ENCODE measurements around the gene PRRX2.

The PRRX2 gene

DNA sequence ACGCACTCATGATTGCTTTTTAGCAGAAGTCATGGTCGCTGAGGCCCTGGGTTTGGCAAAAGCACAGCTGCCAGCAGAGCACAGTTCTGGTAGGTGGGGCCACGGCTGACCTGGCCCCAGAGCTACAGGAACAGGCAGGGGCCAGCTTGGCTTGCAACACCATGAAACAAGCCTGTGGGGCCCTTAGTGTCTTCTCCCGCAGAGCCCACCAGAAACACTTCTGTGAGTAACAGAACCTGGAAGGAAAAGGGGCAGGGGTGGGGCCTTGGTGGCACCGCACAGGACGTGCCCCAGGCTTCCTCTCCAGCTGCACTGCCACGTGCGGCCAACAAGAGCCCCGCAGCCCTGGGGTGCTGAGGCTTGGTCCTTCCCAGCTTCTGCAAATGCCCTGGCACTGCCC, 28.3 kb upstream of the PRRX2 start:
- DNase-seq (ENCODE audit: low spot score) = no peak

GRCh38 chr9:129637673-129638439, 27.6 kb upstream of the PRRX2 start:
- no peak for DNase-seq (ENCODE audit: low spot score)

DNA sequence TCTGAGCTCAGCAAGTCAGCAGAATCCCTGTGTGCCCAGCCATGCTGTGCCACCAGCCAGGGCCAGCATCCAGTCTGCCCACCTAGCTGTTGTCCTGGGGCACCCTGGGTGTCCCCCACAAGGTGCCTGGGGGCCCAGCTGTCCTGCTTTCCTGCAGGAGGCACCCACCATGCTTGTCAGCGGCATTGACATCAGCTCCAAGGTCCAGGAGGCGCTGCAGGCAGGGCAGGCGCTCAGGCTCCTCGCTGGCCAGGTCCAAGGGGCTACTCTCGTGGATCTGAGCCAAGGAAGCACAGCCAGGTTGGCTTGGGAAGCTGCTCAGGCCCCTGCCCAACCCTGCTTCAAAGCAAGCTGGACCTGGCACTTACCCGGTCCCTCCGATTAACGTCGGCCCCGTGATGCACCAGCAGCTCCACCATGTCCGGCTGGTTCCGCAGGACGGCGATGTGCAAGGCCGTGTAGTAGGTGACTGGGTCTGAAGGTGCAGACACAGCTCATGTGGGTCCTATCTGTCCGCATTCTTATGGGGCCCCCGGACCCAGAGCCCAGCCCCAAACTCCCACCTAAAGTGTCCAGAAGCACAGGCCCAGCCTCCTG, 26.3 kb upstream of the PRRX2 start:
- no peak for DNase-seq (ENCODE audit: low spot score)

DNA sequence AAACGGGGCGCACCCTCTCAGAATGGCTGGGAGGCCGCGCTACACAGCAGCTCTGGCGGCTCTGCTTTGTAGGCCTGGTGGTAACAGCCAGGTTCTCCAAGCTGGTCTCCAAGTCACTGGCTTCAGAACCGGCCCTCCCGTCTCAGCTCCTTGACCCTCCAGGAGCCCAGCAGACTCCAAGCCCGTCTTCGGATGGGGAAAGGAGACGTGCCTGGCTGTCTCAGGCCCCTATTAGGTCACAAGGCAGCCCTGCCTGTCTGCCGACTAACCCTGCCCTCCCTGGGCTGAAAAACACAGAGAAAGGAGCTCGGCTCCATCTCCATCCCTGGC, 25.7 kb upstream of the PRRX2 start:
- no peak for DNase-seq (ENCODE audit: low spot score)

GRCh38 chr9:129640086-129640870, 25.2 kb upstream of the PRRX2 start:
- no peak for DNase-seq (ENCODE audit: low spot score)

DNA sequence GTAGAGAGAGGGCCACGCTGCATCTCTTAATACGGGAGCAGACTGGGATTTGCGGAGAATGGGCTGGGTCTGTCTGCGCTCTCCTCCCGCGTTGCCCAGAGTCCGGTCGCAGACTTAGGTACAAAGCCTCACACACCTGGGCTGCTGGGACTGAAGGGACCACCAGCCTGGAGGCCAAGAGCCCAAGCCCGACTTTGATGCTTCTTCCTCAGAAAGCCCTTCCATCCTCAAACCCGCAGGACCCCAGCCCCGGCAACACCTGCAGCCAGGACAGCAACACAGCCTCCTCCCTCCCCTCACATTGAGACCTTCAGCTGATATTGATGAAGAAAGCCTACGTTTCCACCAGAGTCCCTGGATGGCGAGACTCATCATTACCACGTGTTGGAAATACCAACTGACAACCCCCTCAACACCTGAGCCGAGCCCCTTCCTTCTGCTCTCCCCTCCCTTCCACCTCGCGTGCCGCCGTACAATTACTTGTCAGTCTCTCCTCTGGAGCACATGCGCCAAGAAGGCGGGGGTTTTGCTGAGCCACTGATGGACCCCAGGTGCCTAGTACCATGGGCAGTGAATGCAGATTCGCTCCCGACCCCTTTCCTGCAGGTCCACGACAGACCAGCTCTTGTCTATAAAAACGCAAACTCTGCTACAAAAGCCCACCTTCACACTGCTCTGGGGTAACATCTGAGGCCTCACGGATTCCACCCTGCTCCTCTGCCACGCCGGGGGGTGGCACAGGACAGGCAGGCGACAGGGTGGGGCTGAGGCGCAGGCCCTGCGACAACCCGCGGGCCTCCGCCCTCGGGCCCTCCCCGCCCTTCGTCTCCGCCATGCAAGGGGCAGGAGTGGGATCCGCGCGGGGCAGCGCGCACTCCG, 24.3 kb upstream of the PRRX2 start:
- no peak for DNase-seq (ENCODE audit: low spot score)

GRCh38 chr9:129641750-129642585, 23.5 kb upstream of the PRRX2 start, which contains the start of gene ASB6:
TSS of gene ASB6 (minus strand) at chr9:129642151. CDS start at chr9:129641999, 152 bp downstream.
- peak; percentile 92 for DNase-seq (ENCODE audit: low spot score)

- no peak for DNase-seq (ENCODE audit: low spot score)
Observed at GRCh38 chr9:129643706-129644105, 21.7 kb upstream of the PRRX2 start.

DNA sequence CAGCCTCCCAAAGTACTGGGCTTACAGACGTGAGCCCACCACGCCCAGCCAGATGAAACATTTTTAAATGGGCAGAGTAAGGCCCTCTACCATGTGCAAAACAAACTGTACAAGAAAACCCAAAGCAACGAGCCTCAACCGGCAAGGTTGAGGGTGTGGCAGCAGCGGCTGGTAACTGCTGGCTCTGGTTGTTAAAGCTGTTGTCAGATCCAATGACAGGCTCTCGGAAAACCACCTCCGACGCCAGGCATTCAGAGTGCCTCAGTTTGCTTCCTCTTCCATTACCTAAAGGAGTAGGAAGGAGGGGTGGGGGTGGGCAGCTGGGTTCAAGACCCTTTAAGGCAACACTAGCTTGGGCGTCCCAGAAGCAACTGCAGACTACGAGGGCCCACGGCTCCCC, 21.1 kb upstream of the PRRX2 start:
- no peak for DNase-seq (ENCODE audit: low spot score)

DNA sequence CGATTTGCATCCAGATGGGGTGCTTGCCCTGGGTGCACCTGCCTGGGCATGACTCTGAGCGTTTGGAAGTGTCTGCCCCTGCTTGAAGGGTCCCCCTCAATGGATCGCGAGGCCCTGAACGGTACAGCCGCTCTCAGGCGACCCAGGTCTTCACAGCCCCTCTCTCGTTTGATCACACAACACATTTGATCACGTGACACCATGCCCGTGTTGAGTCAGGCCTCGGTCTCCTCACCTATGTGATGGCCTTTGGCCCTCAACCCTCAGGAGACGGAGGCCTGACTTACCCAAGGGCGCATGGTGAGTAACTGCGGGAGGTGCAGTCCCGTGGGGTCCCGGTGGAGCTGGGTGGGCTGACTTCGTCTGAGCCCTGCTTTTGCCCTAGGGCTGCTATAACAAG, 20.5 kb upstream of the PRRX2 start:
- no peak for DNase-seq (ENCODE audit: low spot score)

GRCh38 chr9:129646252-129646651, 19.2 kb upstream of the PRRX2 start:
- no peak for DNase-seq (ENCODE audit: low spot score)

DNA sequence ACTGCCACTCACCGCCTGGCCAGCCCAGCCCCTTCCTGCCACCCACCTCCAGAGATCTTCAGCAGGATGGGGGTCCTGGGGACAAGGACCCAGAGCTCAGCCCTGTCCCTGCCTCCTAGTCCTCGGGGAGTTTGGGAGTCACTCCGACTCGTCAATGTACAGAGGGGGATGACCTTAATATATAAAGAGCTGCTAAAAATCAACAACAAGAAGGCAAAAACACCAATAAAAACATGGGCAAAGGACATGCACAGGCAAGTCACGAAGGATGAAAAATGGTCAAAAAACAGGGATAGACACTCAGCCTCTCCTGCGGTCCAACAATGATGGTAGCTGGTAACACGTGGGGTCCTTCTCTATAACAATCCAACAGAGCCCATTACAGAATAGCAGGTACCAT, 18.8 kb upstream of the PRRX2 start:
- DNase-seq (ENCODE audit: low spot score) = no peak

DNA sequence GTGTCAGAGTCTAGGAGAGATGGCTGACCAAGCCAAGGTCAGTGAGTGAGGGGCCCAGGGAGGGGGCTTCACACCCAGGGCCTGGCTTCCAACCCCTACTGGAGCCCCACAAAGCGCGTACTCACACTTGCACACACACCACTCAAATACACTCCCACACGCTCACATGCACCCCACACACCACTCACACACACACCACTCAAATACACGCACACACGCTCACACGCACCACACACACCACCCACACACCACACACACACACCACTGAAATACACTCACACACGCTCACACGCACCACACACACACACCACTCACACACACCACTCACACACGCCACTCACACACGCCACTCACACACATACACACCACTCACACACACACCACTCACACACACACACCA, 17.8 kb upstream of the PRRX2 start:
- DNase-seq (ENCODE audit: low spot score) = no peak

GRCh38 chr9:129648092-129648763, 17.2 kb upstream of the PRRX2 start:
- DNase-seq (ENCODE audit: low spot score) = no peak

DNA sequence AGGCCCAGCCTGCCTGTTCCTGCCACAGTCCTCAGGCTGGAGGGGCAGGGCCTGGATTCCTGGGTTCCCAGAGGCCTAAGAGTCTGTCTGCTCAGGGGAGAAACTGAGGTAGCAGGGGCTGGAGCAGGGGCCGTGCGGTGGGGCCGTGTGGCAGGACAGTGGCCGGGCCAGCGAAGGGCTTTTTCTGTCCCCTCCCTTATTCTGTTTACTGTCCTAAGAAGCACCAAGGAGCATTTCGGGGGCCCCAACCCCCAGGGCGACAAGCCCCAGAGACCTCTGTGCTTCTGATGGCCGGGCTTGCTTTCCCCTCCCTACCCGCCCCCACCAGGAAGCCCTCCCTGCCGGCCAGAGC, 16.7 kb upstream of the PRRX2 start:
- DNase-seq (ENCODE audit: low spot score) = no peak

DNA sequence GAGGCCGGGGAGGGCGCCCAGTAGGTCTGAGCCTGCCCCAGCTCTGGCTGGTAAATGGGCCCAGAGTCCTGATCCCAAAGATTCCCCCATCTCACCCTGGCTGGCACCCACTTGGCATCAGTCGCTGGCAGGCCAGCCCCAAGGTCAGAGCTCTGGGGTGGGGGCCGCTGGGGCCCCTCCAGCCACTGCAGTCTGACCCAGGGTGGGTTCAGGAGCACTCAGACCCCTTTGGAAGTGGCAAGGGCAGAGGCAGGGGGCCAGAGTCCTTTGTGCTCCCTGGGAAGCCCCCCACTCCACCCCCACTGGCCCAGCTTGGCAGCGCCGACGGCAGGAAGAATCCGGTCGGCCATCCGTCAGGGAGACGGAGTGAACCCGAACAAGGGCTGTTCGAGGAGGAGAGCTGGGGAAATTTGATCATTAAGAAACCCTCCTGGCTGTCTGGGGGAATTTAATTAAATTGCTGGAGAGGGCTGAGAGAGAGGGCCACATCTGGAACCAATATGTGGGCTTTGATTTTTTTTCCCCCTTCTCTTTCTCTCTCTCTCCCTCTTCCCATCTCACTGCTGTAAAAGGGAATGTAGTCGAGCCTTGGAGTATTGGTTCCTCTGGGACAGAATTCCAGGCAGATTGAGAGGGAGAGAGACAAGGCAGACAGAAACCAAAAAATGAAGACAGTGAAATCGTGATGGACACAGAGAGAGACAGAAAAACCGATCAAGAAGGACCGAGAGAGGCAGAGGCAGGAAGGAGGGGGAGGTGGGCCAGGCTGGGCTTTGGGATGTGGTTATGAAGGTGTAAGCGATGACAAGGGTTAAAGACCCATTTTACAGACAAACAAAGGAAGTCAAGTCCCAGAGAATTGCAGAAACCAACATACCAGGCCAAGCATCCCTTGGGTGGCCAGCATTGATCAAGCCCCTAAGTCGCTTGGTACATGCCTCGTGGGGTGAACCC, 15.4 kb upstream of the PRRX2 start:
- DNase-seq (ENCODE audit: low spot score) = no peak

DNA sequence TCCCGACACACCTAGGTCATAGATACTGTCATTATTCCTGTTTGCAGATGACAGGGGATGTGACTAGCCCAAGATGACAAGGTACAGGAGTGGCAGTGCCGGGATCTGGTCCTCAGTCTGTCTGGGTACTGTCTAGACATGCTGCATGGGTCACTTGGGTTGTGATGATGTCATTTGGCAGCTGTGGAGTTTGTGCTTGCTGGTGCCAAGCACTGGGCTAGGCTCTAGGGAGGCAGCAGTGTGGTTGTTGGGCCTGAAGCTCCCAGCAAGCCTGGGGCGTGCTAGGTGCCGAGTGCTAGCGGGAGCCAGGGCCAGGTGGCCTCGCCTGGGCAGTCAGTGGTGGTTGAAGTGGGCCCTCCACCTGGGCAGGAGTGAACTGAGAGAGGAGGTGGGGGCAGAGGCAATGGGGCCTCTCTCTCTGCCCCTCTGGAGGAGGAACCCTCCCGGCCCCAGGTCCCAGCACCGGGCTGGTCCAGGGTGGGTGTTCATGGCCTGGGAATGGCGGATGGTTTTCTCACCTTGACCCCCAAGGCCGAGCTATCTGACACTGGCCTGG, 14.7 kb upstream of the PRRX2 start:
- DNase-seq (ENCODE audit: low spot score) = no peak

DNA sequence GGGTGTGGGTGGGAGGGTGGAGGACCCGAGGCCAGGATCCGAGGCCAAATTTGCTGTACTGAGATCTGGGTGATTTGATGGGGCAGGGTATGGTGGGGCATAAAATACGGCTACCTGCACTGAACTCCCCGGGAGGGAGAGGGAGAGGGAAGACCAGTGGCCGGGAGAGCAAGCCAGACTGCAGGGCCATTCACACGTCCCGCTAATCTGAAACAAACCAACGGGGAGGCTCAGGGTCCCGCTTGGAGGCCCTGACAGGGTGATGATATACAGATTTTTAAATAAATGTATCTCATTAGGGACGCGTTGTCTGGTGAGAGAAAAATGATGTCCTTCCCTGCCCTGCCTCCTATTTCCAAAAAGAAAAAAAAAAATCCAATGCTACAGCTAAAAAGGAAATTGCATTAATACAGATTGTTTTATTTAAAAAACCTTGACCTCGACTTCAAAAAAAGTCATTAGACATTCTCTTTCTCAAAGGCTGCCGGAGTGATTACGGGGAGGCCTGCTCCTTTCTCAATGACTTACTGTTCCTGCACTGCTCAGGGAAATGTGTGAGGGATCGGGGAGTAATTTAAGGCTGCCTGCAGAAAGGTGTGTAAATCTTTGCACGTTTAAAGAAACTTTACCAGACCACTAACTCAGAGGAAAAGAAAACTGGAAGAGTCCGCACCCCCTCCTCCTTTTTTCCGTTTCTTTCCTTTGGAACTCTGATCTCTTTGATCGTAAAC, 11.5 kb upstream of the PRRX2 start:
- DNase-seq (ENCODE audit: low spot score) = no peak
